Stimulated activated CD4-positive, alpha-beta T cell treated with anti-CD3 and anti-CD28 coated beads, Interleukin-2, amount 100 ng/mL, for 24 hours (primary cell): ENCODE data around the gene MAP3K2.

Experiments
- DNase-seq, 2 donors: peaks; one replicate each; pipeline ENCODE4 v3.0.0-alpha.2; 2020

The MAP3K2 gene

DNA sequence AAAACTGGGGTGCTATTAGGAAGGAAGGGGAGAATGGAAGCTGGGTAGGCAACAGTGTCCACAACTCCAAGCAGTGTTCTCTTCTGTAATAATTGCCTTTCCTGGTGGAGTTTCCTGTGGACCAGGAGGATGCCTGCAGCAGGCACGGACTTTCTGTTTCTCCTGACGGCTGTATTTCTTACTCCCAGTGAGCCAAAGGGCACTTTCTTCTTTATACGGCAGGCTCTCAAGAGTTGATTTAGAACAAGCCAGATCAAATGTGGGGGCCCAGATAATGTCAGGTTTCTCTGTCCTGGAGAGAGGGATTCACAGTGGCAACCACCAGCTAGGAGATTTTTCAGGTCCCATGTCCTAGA, 17.5 kb upstream of the MAP3K2 start:
- DNase-seq = no peak

DNA sequence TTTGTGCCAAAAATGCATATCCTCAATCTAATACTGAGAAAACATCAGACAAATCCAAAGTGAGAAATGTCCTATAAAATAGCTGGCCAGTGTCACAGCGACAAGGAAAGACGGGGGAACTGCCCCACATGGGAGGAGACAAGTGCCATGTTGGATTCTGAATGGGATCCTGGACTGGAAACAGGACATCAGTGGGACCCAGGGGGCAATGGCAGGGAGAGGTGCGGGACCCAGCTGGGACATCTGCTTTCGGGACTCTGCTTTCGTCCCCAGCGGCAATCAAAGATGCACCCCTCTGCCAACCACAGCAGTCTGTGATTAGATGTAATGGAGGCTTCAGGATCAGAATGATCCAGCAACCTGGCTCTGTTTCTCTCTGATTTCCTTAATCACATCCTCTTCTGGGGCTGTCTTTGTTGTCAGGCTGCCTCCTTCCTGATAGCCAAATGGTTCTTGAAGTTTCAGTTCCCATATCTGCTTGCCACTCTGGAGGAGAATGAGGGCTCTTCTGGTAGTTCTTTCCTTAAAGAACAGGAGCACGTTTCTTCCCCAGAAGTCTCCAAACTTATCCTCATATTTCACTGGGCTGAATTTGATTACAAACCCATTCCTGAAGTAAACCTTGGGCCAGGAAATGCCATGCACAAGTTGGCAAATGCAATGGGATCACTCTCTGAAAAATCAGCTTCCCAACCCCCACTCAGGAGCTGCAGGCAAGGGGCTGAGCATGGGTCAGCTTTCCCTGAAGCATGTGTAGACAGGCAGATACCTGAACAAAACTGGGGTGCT, 16.9 kb upstream of the MAP3K2 start:
- DNase-seq = no peak

DNA sequence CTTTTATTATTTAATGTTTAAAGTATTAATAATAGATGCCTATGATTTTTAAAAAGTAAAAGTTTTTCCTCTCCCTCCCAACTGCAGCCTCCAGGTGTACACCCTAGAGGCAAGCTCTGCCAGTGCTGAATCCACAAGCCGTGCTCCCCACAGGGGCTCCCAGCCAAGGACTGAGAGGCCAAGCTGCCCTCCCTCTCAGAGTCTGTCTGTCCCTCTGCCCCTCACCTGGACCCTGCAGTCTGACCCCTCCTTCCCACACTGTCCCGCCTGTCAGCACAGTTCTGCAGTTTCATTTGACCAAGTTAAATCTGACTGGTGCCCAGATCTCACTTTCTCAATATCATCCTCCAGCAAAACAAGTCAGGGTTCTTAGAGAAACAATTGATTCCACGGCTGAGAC, 15.7 kb upstream of the MAP3K2 start:
- no peak for DNase-seq

DNA sequence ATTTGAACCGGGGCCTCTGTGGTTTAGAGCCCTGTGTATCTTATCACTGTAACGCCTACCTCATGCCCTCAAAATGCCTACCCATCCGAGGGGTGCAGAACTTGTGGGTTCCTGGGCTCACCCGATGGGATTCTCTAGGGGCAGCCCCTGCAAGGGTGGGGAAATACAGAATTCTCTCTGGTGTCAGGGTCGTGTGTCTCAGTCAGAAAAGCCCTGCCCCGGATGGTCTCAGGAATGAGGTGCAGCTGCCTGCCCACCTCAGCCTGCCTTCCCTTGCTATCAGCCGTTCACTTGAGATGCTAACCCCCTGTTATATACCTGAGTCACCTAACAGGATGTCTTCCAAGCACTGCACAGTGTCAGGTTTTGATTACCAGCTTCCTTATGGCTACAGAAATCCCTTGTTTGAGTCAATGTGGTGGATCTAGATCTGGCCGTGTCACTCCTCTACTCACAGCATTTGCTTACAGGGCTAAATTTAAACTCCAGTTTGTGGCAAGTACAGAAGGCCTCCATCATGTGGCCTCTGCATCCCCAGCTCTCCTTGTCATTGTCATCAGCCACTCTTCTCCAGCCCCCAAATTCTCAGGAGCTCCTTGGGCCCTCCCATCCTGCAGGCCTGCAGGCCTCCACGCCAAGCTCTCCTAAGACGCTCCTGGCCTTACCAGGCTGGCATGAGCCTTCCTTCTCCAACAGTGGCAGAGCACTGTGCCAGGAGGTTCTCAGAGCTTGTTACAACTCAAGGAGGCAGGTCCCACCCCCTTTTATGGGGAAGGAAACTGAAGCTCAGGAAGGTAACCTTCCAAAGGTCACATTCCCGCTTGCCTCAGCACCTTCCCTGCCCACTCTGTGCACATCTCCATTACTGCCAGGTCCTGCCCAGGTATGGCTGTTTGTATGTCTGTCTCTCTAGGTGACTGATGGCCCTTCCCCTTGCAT, 14.3 kb upstream of the MAP3K2 start:
- DNase-seq = peak in 1 of 2 donors; percentile 49

DNA sequence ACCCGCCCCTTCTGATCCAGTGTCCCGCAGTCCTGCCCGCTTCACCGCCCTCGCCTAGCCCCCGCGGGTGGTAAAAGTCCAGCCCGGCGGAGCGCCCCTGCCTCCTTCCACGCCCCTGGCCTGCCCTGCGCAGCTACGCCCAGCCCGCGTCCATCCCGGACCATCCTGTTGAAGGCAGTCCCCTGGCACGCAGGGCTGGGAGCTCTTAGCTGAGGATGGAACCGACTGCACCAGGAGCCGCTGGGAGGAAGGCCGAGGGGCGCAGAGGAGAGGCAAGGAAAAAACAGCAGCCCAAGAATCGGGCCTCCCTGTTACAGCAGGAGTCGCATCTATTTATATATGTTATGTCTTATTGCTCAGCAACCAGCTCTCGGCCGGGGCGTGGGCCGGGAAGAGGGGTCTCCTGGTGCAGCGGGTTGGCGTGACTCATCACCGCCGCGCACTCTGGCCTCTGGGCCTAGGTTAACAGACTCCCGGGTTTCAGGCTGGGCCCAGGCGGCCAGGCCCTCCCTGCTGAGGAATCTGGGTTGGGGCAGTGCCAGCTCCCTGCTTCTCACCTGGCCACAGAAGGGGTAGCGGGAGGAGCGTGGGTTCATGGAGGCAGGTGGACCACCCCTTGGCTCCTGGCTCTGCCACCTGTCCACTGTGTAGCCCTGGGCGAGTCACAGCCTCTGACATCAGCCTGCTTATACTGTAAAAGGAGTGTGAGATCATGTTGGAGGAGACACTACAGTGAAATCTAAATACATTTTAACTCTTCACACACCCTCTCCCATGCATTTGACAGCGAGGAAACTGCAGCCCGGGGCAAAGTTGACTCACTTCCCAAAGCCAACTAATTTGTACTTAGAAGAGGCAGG, 13.4 kb upstream of the MAP3K2 start:
- peak in 1 of 2 donors; percentile 50 for DNase-seq

DNA sequence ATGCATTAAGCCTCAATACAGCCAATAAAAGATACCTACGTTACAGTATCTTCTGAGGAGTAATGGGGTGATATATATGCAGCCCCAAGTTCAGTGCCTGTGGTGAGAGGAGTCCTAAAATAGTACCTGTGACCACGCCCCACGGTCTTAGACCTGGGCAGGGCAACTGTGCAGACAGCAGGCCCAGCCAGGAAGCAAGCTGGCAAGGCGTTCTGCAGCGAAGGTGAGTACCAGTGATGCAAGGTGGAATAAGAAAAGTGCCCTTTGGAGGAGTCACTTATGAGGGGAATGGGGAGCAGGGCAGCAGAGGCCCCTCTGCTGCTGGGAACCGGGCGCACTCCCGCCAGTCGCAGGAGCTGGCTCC, 12.7 kb upstream of the MAP3K2 start:
- DNase-seq = no peak

DNA sequence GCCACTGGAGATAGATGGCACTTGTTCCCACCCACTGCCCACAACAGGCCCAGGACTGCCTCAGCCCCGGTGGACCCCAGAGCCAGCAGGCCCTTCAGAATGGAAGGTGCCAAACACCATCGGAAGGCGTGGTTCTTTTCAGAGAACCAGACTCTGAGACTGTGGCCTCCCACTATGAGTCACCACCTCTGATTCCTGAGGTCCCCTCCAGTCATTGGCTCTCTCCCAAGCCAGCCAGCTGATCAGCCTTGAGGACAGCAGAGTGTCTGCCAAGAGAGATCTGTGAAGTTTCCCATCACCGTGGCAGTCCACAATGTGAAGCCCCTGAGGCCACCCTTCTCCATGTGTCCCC, 10.4 kb upstream of the MAP3K2 start:
- peak; percentile 44 to 63 for DNase-seq

DNA sequence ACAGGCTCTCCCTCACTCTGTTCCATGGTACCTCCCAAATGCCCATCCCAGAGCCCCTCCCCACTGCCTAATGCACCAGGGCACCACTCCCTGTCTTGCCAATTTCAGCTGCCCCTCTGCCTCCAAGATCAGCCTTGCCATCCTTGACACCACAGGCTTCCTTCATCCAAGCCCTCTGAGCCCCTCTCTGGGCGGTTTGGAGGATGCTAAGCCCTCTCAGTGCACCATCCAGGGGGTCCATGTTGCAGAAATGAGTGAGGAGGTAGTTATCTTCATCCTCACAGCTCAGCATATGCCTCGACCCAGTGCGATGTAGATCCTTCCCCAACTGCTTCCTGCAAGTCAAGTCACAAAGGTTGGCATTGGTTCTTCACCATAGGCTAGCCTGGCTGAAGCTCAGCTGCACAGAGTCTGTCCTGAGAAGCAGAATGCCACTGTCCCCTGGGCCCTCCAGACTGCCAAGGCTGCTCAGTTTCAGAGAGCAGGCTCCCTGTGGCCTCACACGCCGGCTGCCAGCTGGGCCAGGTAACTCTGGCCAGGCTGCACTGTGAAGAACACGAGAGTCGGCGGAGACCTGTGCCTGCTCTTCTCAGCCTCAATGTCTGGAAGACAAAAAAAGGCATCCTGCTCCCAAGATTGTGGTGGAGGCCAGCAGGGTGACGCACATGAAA, 9.9 kb upstream of the MAP3K2 start:
- no peak for DNase-seq

DNA sequence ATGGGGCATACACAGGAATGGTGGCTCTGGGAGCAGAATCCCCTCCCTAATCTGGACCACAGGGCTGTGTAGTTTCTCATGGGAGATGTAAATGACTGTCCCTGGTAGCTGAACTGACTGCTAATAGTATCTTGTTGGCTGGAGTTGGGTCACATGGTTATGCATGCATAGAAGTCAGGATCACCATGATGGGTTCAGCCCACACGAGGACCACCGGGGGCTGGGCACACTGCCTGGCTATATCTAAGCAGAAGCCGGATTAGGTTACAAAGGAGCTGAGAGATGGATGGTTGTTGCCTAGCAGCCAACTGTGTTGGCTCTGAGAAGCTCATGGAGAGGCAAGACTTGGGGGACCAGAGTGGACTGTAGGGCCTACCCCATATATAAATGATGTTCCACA, 6.7 kb upstream of the MAP3K2 start:
- DNase-seq = no peak

DNA sequence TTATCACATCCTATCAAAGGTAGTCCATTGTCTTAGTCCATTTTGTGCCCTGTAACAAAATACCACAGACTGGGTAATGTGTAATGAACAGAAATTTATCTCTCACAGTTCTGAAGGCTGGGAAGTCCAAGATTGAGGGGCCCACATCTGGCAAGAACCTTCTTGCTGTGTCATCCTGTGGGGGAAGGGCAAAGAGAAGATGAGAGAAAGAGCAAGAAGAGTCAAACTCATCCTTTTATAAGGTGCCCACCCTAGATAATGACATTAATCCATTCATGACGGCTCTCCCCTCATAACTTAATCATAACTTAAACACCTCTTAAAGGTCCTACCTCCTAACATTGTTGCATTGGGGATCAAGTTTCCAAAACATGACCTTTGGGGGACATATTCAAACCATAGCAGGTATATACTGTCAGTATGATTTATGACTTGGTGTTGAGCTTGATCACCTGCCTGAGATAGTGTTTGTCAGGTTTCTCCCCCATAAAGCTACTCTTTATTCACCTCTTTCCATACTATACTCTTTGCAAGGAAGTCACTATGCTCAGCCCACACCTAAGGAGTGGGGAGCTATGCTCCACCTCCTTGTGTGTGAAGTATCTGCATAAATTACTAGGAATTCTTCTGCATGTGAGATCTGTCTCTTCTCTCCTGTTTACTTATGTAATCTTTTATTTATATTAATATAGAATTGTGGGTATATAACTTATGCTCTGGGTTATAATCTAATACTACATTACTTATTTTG, 5.2 kb upstream of the MAP3K2 start:
- no peak for DNase-seq

DNA sequence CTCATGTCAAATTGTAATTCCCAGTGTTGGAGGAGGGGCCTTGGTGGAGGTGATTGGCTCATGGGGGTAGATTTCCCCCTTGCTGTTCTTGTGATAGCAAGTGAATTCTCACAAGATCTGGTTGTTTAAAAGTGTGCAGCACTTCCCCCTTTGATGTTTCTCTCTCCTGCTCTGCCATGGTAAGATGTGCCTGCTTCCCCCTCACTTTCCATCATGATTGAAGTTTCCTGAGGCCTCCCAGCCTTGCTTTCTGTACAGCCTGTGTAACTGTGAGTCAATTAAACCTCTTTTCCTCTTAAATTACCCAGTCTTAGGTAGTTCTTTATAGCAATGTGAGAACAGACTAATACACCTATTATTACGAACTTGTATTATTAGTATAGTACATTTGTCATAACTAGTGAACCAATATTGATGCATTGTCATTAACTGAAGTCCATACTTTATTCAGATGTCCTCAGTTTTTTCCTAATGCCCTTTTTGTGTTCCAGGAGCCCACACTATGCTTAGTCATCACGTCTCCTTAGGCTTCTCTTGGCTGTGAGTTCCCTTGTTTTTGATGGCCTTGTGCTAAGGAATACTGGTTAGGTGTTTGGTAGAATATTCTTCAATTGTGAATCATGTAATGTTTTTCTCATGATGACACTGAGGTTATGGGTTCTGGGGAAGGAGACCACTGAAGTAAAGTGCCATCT, 4.5 kb upstream of the MAP3K2 start:
- DNase-seq = no peak

DNA sequence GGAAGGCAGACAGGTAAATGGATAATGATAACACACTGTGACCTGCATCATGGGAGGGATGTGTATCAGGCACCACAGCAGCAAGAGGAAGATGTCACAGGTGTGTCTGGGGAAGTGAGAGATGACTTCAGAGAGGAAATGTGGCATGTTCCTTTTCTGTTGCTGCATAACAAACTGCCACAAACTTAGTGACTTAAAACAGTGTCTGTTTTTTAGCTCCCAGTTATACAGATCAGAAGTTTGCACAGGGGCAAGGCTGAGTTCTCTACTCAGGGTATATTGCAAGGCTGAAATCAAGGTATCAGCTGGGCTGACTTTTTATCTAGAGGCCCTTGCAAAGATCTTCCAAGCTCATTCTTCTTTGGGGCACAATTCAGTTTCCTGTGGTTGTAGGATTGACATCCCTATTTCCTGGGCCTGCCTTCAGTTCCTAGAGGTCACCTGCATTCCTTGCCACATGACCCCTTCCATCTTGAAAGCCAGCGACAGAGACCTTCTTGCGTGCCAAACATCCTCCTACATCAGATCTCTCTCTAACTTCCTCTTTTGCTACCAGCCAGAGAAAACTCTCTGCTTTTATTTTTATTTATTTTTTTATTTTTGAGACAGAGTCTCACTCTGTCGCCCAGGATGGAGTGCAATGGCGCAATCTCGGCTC, 2.1 kb upstream of the MAP3K2 start:
- no peak for DNase-seq

DNA sequence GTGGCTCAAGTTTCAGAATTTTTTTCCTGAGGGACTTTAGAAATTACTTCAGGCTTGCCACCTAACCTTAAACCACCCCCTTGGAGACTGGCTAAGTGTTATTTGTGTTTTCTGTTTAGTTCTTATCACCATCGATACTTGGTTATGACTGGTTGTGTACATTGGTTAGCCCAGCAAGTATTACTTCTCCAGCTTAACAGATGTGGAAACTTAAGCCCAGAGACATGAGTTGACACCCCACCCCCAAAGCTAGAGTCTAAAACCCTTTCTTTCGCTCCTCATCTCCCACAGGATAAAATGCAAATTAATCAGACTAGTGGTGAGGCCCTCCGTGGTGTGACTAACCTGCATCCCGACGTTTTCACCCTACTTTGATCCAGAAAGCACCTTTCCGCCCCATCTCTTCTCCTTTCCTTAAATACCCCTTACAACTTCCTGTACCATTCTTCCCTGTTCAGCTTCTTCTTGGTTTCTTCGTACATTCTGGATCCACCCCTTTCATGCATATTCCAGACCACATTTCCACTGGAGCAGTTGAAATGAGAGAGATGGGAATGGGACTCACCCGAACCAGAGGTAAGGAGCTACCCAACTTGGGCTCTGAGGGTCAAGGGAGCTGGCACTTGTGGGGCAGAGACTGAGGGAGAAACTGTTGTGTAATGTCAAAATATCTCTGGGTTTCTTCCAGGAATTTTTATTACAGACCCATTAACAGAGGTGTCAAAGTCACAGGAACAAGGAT, 819 bp upstream of the MAP3K2 start:
- DNase-seq = no peak

DNA sequence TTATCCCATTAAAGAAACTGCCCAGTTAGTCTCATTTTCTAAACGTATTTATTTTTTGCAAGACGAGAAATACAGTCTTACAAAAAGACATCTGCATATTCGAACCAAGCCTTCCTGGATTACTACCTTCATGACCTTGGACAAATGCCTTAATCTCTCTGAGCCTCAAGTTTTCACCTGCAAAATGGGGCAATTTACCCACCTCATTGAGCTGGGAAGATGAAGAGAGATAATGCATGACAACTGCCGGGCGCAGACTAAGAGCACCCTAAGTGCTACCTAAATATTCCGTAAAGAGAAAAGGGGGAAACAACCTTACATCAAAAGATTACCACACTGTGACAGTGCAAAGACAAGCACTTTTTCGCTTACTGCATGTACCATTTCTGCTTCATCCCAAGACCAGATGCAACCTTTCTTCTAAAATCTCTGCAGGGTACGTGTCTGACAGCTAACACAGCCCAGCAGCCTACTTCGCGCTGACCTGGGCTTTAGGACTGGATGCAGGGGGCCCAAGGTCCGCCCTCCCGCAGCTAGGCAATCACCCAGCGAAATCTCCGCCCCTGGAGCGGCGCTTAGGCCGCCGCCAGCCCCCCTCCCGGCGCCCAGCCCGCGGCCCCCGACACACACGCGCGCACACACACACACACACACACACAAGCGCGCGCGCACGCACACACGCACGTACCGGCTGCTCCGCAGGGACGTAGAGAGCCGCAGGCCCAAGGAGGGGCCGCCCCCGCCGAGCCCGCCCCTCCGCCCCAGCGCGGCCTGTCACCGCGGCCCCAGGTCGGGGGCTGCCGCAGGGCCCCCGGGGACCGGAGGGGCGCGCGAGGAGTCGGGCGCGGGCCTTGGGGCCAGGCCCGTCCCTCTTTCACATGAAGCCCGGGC, 766 bp downstream of the MAP3K2 start:
- DNase-seq = peak; percentile 78 to 80

DNA sequence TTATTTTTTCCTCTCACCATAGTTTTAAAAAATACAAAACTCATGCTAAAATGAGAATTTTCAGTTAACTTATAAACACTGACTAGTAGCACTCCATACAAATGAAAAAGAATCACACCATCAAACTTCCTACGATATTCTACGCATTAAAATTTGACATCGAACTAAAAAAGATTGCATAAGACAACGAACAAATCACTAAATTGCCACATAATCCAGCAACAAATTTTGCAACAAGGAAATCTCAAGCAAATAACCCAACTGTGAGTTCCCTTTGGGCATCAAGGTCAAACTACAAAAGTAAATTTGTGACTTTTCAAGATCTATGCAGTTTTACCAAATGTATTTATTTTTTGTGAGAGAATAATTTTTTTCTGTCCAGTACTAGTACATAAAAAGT, 1.5 kb downstream of the MAP3K2 start:
- no peak for DNase-seq

DNA sequence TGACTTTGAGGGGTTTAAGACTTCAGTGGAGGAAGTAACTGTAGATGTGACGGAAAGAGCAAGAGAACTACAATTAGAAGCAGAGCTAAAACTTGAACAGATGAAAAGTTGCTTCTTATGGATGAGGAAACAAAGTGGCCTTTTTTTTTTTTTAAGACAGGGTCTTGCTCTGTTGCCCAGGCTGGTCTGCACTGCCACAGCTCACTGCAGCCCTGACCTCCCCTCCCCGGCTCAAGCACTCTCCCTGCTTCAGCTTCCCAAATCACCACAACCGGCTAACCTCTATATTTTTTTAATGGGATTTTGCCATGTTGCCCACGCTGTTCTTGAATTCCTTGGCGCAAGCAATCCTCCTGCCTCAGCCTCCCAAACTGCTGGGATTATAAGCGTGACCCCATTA, 3.2 kb downstream of the MAP3K2 start:
- no peak for DNase-seq

DNA sequence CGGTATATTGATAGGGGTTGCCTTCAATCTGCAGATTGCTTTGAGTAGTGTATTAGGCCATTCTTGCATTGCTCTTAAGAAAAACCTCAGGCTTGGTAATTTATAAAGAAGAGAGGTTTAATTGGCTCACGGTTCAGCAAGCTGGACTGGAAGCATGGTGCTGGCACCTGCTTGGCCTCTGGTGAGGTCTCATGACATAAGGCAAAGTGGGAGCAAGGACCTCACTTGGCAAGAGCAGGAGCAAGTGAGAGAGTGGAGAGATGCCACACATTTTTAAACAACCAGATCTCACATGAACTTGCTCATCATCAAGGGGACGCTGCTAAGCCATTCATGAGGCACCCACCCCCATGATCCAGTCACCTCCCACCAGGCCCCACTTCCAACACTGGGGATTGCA, 4.9 kb downstream of the MAP3K2 start:
- no peak for DNase-seq

DNA sequence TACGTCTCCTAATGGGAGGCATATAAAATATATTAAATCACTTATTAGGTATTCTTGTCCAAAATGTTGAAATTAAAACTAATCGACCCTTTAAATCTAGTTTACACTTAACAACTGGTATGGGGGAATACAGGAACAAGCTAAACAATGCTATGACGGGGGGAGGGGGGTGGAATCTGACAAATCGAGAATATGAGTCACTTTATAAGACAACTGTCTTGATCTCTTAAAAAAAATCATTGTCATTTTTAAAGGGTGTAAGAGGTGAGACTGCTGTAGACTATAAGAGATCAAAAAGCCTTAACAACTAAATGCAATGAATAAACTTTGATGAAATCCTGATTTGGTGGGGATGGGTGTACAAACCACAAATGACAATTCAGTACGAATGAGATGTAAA, 6.0 kb downstream of the MAP3K2 start:
- DNase-seq = peak; percentile 31 to 49
